Measurements from ENCODE around the gene WDR26. TPM values are rescaled to one million over a fixed set of nuclear protein-coding genes. Genes with fewer than 3 reads are reported as not detected.
"Not testable (repeated sequence)": the region's sequence is repeated elsewhere in the genome, so short reads cannot be mapped to it uniquely, and the experiment has no call there.

The WDR26 gene
- total RNA-seq, 1 donor from 2014 or later, result 22.2 TPM

GRCh38 chr1:224430511-224431113, 4.0 kb downstream of the WDR26 start:
- no peak for TF ChIP-seq CTCF (conservative IDR thresholded peaks at IDR 0.05; ENCODE audit: low read depth, low read length)
- no peak for DNase-seq (ENCODE audit: low read depth)
- H3K4me3 ChIP-seq (ENCODE audit: low read depth, low read length), result peak overlapping the region; percentile 38

- no peak for DNase-seq (ENCODE audit: low read depth)
- H3K4me3 ChIP-seq (ENCODE audit: low read depth, low read length), result peak overlapping the region; percentile 38
- TF ChIP-seq CTCF (conservative IDR thresholded peaks at IDR 0.05; ENCODE audit: low read depth, low read length), result no peak
Measured at GRCh38 chr1:224429616-224430326, 4.8 kb downstream of the WDR26 start.

GRCh38 chr1:224428713-224429112, 5.9 kb downstream of the WDR26 start:
- H3K4me3 ChIP-seq (ENCODE audit: low read depth, low read length); DNase-seq (ENCODE audit: low read depth): not testable (repeated sequence)

GRCh38 chr1:224427346-224427745, 7.3 kb downstream of the WDR26 start:
- no peak overlapping the region for H3K4me3 ChIP-seq (ENCODE audit: low read depth, low read length)
- no peak for TF ChIP-seq CTCF (conservative IDR thresholded peaks at IDR 0.05; ENCODE audit: low read depth, low read length)
- no peak for DNase-seq (ENCODE audit: low read depth)

- H3K4me3 ChIP-seq (ENCODE audit: low read depth, low read length); DNase-seq (ENCODE audit: low read depth): not testable (repeated sequence)
Measured at GRCh38 chr1:224426869-224427268, 7.7 kb downstream of the WDR26 start.

GRCh38 chr1:224425279-224425884, 9.2 kb downstream of the WDR26 start:
- no peak overlapping the region for H3K4me3 ChIP-seq (ENCODE audit: low read depth, low read length)
- no peak for TF ChIP-seq CTCF (conservative IDR thresholded peaks at IDR 0.05; ENCODE audit: low read depth, low read length)
- DNase-seq (ENCODE audit: low read depth), result no peak

GRCh38 chr1:224420106-224420505, 14.5 kb downstream of the WDR26 start:
- no peak for TF ChIP-seq CTCF (conservative IDR thresholded peaks at IDR 0.05; ENCODE audit: low read depth, low read length)
- no peak for DNase-seq (ENCODE audit: low read depth)
- no peak overlapping the region for H3K4me3 ChIP-seq (ENCODE audit: low read depth, low read length)

- no peak for DNase-seq (ENCODE audit: low read depth)
- TF ChIP-seq CTCF (conservative IDR thresholded peaks at IDR 0.05; ENCODE audit: low read depth, low read length), result no peak
- no peak overlapping the region for H3K4me3 ChIP-seq (ENCODE audit: low read depth, low read length)
Measured at GRCh38 chr1:224411766-224412165, 22.8 kb downstream of the WDR26 start.

Measured in epithelial cell of proximal tubule (primary cell).